Glutamatergic neuron (in vitro differentiated cells): ENCODE data around the gene FAM168B. TPM values are rescaled to one million over a fixed set of nuclear protein-coding genes. Genes with fewer than 3 reads are reported as not detected.

Experiments used
- DNase-seq: peaks from one replicate; pipeline ENCODE4 v3.0.0; 2022
- H3K27ac Mint-ChIP-seq: one replicate; pipeline ENCODE4 v1.8.0; 2020; ENCODE audit warnings: mild to moderate bottlenecking, mixed read lengths, inconsistent platforms; ENCODE audit not compliant: unreplicated experiment
- H3K27me3 Mint-ChIP-seq: one replicate; pipeline ENCODE4 v1.8.0; 2020; ENCODE audit warnings: mild to moderate bottlenecking, moderate library complexity, mixed read lengths, inconsistent platforms; ENCODE audit not compliant: unreplicated experiment
- H3K36me3 Mint-ChIP-seq: one replicate; pipeline ENCODE4 v1.8.0; 2020; ENCODE audit warnings: mild to moderate bottlenecking, mixed read lengths, inconsistent platforms; ENCODE audit not compliant: unreplicated experiment
- H3K4me1 Mint-ChIP-seq: one replicate; pipeline ENCODE4 v1.8.0; 2020; ENCODE audit warnings: mild to moderate bottlenecking, low read depth, mixed read lengths, inconsistent platforms; ENCODE audit not compliant: unreplicated experiment
- H3K4me3 Mint-ChIP-seq: one replicate; pipeline ENCODE4 v1.8.0; 2020; ENCODE audit warnings: mild to moderate bottlenecking, mixed read lengths, inconsistent platforms; ENCODE audit not compliant: unreplicated experiment
- H3K9me3 Mint-ChIP-seq: one replicate; pipeline ENCODE4 v1.8.0; 2020; ENCODE audit warnings: mild to moderate bottlenecking, moderate library complexity, mixed read lengths, inconsistent platforms; ENCODE audit not compliant: unreplicated experiment
- total RNA-seq: library from RNA; stranded (reverse); fragmentation: NEBNext Ultra II Directional; extraction: Animal tissue kit (Norgen Biotek cat#: 25700); gene quantifications from one replicate; pipeline ENCODE4 v1.2.1, GENCODE V29; 2021; ENCODE audit not compliant: unreplicated experiment
- TF ChIP-seq, protein P1 (sequence below): fragments of 200-600 bp; sonication (generic); IDR thresholded peaks from one replicate; pipeline ENCODE4 v1.5.0; 2021; ENCODE audit not compliant: partially characterized antibody, unreplicated experiment

FAM168B gene
- total RNA-seq, 1 donor from 2014 or later = 118 TPM

DNA sequence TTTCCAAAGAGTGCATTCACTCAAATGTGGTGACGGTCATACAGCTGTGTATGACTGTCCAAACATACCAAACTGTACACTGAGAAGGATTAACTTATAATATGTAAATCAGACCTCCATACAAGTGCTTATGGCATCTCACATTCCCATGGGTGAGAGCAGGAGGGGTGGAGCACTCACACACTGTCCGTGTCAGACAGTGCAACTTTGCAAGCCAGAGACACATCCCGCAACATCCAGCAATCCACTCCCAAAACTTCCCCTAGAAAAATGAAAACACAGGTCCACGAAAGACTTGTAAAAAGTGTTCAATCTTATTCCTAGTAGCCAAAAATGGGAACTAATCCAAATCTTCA lies 36.4 kb downstream of the FAM168B start:
- H3K4me3 Mint-ChIP-seq = no peak overlapping the region
- H3K36me3 Mint-ChIP-seq = no peaks in the 10 kb centered on the region
- H3K27ac Mint-ChIP-seq = no peak overlapping the region
- peaks cover 23% of the 10 kb centered on the region for H3K4me1 Mint-ChIP-seq
- DNase-seq = no peak
- TF ChIP-seq, protein P1, sequence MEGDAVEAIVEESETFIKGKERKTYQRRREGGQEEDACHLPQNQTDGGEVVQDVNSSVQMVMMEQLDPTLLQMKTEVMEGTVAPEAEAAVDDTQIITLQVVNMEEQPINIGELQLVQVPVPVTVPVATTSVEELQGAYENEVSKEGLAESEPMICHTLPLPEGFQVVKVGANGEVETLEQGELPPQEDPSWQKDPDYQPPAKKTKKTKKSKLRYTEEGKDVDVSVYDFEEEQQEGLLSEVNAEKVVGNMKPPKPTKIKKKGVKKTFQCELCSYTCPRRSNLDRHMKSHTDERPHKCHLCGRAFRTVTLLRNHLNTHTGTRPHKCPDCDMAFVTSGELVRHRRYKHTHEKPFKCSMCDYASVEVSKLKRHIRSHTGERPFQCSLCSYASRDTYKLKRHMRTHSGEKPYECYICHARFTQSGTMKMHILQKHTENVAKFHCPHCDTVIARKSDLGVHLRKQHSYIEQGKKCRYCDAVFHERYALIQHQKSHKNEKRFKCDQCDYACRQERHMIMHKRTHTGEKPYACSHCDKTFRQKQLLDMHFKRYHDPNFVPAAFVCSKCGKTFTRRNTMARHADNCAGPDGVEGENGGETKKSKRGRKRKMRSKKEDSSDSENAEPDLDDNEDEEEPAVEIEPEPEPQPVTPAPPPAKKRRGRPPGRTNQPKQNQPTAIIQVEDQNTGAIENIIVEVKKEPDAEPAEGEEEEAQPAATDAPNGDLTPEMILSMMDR = no peak
- peaks cover 2% of the 10 kb centered on the region for H3K27me3 Mint-ChIP-seq
- H3K9me3 Mint-ChIP-seq = no peaks in the 10 kb centered on the region

DNA sequence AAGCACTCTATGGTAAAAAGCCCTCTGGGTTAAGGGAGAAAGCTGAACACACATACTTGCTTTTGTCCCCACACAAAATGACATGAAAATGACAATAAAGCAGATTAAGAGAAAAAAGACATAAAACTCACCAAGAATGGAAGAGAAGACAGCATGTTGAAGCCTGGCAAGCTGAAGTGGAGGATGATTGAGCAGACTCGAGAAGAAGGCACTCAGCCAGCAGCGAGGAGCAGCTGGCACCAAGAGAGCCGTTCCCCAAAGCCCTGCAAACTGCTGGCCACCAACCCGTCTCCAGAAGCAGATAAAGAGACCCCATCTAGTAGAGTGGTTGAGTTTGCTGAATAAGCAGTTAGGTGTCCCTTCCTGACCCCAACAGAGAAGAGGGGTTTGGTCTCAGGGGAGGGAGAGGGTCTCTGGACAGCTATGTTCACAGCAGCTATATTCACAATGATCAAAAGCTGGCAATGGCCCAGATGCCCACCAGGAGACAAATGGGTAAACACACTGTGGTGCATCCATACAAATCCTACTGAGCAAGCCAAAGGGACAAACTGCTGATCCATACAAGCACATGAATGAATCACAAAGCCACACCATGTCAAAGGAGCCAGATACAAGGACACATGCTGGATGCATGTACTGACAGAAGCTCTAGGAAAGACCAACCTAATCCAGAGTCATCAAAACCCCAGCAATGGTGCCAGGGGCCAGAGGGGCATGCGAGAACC lies 36.9 kb downstream of the FAM168B start:
- Mint-ChIP-seq H3K36me3 (no peaks in the 10 kb centered on the region), H3K27me3 (peaks cover 2% of the 10 kb centered on the region), H3K27ac (peak overlapping the region; percentile 14), H3K9me3 (no peaks in the 10 kb centered on the region), H3K4me3 (no peak overlapping the region), H3K4me1 (peaks cover 23% of the 10 kb centered on the region)
- TF ChIP-seq, protein P1 = no peak
- no peak for DNase-seq

DNA sequence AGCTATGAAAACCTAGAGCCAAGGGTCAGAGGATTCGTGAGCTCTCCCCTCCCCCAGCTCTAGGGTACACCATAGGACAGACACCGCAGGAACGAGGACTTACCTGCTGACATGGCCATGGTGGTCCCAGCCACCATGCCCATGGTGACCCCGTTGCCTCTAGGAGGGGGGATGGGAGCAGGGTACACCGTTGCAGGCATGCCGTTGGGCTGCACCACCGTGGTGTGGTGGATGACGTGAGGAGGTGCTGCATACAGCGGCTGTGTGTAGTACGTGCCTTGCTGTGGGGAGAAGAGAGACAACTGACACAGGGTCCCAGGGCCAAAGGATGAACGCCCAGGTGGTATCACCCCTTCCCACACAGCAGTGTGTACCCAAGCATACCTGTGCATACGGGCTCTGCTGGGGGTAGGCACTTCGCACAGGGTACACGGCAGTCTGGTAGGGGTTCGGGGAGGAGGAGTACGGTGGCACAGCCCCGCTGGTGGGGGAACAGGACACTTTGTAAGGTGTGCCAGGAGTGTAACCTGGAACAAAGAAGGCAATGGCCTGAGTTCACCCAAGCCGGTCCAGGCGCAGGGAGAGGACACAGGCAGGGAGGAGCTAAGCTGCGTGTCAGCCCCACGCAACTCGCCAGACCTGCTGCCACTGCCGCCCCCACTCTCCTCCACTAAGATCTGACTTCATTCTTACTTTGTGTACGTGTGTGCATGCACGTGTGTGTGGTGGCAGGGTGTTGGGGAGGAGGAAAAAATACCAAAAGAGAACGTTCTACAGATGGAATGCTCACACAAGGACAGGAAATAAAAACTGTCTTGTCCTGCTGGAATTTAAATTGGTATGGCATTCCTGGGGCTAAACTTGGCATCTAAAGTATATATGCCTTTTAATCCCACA lies 37.8 kb downstream of the FAM168B start:
- TF ChIP-seq, protein P1 = no peak
- H3K4me1 Mint-ChIP-seq = peaks cover 21% of the 10 kb centered on the region
- H3K9me3 Mint-ChIP-seq = no peaks in the 10 kb centered on the region
- H3K4me3 Mint-ChIP-seq = no peak overlapping the region
- DNase-seq = no peak
- H3K27me3 Mint-ChIP-seq = peaks cover 2% of the 10 kb centered on the region
- no peaks in the 10 kb centered on the region for H3K36me3 Mint-ChIP-seq
- no peak overlapping the region for H3K27ac Mint-ChIP-seq

DNA sequence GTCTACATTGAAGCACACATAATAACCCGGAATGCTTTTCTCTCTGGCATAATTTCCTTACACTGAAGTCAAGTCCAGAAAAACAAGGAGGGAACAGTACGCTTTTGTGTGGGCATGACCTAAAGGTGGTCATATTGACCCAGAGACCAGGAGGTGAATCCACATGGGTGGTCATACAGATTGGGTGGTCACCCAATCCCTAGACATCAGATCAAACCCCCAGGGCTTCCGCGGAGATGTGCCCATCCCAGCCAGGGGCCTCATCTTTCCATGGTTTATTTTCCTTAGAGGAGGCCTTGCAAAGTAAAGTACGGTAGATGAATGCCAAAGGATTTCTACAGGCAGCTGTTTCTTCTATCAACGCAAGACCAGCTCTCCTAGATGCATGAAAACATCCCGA lies 38.8 kb downstream of the FAM168B start:
- H3K36me3 Mint-ChIP-seq = no peaks in the 10 kb centered on the region

More for the DNA sequence above, 38.8 kb downstream of the FAM168B start:
- Mint-ChIP-seq H3K9me3 (no peaks in the 10 kb centered on the region), H3K4me3 (no peak overlapping the region), H3K4me1 (peaks cover 23% of the 10 kb centered on the region), H3K27me3 (peaks cover 4% of the 10 kb centered on the region), H3K27ac (no peak overlapping the region)
- DNase-seq = no peak
- TF ChIP-seq, protein P1 = no peak
